GM15510 (cell line): ENCODE data around the gene OR1L6.

ENCODE experiments used
- POLR2A ChIP-seq: IDR thresholded peaks from 3 replicates; pipeline ENCODE4 v1.6.1; 2011; ENCODE audit warnings: borderline replicate concordance; ENCODE audit not compliant: insufficient read length; ENCODE audit errors: extremely low read depth

OR1L6 gene, protein sequence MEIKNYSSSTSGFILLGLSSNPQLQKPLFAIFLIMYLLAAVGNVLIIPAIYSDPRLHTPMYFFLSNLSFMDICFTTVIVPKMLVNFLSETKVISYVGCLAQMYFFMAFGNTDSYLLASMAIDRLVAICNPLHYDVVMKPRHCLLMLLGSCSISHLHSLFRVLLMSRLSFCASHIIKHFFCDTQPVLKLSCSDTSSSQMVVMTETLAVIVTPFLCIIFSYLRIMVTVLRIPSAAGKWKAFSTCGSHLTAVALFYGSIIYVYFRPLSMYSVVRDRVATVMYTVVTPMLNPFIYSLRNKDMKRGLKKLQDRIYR

GRCh38 chr9:122742003-122742402, at the start of gene OR1L6:
Gene OR1L6 (plus strand): TSS chr9:122742303. CDS start chr9:122749848, 7,545 bp downstream.
- TF ChIP-seq POLR2A, result no peak

- TF ChIP-seq POLR2A, result no peak
Observed at GRCh38 chr9:122695696-122696095, 46.4 kb upstream of the OR1L6 start.

DNA sequence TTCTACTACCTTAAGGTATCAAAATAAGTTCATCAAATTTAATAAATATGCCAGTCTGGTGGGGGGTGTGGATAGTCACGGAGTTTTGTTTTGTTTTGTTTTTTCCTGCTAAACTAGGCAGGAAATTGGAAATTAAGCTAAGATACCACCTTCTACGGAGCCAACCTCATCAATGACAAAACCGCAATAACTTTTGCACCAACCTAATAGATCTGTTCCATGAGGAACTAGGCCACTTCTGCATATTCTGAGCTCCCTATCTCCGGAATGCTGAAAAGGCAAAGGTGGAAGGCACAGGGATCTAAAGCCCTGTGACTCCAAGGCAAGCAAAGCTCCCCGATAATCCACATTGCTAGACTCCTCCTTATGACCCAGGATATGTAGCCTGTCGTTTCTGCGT, 24.1 kb upstream of the OR1L6 start:
- no peak for TF ChIP-seq POLR2A

GRCh38 chr9:122719218-122719617, 22.9 kb upstream of the OR1L6 start:
- no peak for TF ChIP-seq POLR2A

GRCh38 chr9:122723690-122724089, 18.4 kb upstream of the OR1L6 start, which contains the start of gene OR1L4:
Gene OR1L4 (plus strand): TSS chr9:122723990. CDS start chr9:122723990, 0 bp downstream.
- TF ChIP-seq POLR2A, result no peak

DNA sequence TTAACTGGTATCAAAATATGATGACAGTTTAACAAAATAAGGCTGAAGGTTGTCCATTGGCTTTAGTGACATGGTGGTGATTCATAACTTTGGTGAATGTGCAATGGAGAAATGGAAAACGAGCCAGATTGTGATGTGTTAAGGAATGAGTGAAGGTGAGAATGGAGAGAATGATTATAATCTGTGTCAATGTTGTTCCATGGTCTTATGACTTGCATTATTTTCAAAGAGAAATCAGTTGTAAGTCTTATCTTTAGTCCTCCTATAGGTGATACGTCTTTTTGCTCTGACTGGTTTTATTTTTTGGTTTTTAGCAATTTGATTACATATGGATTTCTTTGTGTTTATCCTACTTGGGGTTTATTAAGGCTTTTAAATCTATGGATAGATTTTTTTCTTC, 12.7 kb downstream of the OR1L6 start:
- no peak for TF ChIP-seq POLR2A

DNA sequence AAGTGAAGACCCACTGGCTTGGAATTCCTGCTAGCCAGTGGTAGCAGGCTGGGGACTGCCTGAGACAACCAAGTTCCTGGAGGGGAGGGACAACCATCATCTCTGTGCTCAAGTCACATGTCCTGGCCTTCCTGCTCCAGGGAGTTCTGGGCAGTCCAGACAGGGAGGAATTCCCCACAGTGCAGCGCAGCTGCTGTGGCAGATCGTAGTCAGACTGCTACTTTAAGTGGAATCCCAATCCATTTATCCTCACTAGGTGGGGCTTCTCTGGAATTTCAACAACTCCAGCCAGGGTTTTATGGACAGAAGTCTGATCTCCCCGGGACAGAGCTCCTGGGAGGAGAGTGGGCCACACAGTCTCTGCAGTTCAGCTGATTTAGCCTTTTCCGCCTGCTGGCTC, 25.7 kb downstream of the OR1L6 start:
- no peak for TF ChIP-seq POLR2A

- TF ChIP-seq POLR2A, result no peak
Observed at GRCh38 chr9:122777052-122777451, 34.9 kb downstream of the OR1L6 start.

- TF ChIP-seq POLR2A, result no peak
Observed at GRCh38 chr9:122777935-122778627, 36.0 kb downstream of the OR1L6 start.

DNA sequence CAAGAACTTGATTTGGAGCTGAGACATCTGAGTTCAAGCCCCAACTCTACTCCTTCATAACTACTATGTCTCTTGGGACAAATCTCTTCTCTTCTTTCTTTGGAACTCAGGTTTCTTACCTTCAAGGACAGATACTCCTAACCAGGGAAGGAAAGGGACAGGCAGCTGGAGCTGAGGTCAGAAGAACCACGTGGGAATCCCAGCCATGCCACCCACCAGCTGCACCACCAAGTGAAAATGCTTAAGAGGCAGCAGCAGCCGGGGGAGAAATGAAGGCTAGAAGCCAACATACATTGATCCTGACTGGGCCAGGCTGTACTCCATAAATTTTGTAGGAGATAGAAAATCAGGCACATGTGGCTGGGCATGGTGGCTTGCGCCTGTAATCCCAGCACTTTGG, 37.1 kb downstream of the OR1L6 start:
- TF ChIP-seq POLR2A, result no peak

GRCh38 chr9:122780026-122780425, 37.9 kb downstream of the OR1L6 start:
- TF ChIP-seq POLR2A, result no peak

DNA sequence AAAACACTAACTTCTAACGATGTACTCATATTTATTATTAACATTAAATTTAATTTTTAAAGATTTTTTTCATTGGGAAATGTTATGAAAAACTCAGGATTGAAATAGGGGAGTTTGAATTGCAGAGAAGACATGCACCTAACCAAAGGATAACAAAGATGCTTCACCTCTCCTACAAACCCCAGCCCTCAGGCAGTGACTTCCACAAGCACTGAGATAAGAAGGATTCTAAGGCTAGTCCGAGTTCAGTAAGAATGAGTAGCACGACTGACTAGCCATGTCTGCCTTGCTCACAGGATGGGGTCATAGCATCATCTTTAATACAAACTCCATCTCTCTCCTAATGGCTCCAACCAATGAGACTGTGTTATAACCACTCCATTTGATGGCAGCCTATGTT, 39.6 kb downstream of the OR1L6 start:
- no peak for TF ChIP-seq POLR2A

DNA sequence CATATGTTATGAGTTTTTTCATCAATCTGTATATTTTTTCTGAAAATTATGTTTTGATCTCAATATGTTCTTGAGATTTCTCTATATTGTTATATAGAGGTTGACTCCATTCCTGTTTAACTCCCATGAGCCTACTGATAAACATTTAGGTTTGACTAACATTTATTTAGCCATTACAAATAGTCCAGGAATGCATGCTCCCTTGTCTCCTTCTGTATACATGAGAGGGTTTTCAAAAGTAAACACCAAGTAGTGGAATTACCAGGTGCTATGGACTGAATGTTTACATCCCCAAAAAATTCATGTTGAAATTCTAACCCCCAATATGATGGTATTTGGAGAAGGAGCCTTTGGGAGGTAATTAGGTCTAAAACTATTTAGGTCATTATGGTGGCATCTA, 43.2 kb downstream of the OR1L6 start:
- no peak for TF ChIP-seq POLR2A

- no peak for TF ChIP-seq POLR2A
Observed at GRCh38 chr9:122786338-122786737, 44.2 kb downstream of the OR1L6 start.

GRCh38 chr9:122788831-122789230, 46.7 kb downstream of the OR1L6 start, which contains the start of gene OR5C1:
Gene OR5C1 (plus strand): TSS chr9:122788933. CDS start chr9:122788933, 0 bp downstream.
- no peak for TF ChIP-seq POLR2A
